SIG-M5 treated with dmso at 0.1 percent for 504 hours (cell line): Measurements from ENCODE around the gene CES5A.
"Not testable (repeated sequence)": the region's sequence is repeated elsewhere in the genome, so short reads cannot be mapped to it uniquely, and the experiment has no call there.

Source experiments
- DNase-seq: peaks from one replicate; lab custom pipeline; 2025; ENCODE audit not compliant: unreplicated experiment; lab: John Stamatoyannopoulos, UW

Gene CES5A, protein sequence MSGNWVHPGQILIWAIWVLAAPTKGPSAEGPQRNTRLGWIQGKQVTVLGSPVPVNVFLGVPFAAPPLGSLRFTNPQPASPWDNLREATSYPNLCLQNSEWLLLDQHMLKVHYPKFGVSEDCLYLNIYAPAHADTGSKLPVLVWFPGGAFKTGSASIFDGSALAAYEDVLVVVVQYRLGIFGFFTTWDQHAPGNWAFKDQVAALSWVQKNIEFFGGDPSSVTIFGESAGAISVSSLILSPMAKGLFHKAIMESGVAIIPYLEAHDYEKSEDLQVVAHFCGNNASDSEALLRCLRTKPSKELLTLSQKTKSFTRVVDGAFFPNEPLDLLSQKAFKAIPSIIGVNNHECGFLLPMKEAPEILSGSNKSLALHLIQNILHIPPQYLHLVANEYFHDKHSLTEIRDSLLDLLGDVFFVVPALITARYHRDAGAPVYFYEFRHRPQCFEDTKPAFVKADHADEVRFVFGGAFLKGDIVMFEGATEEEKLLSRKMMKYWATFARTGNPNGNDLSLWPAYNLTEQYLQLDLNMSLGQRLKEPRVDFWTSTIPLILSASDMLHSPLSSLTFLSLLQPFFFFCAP

DNA sequence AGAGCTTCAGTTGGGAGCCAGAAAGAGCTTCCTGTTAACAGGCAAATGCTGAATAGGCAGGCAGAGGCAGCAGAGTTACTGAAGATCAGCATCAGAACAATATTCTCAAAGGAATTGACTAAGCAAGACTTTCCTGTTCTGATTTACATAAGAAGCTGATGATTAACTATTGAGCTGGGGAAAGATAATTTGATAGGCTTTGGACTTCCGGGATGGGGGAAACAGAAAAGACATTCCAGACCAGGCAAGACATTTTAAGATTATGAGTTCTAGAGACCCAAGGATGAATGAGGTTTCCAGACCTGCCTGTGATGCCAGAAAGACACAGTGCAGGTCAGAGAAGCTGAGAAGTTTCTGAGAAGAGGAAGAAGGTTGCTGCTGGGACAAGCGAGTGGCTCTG is at the start of gene CES5A:
Gene CES5A, minus strand, starts transcription at position 101 of the 400 bp plus-strand sequence. CDS start 152 bp downstream, outside the sequence.
- DNase-seq, result no peak

GRCh38 chr16:55922662-55923061 is 47.5 kb upstream of the CES5A start:
- no peak for DNase-seq

GRCh38 chr16:55917373-55918160 is 42.4 kb upstream of the CES5A start:
- no peak for DNase-seq

GRCh38 chr16:55915096-55915827 is 40.1 kb upstream of the CES5A start:
- no peak for DNase-seq

DNA sequence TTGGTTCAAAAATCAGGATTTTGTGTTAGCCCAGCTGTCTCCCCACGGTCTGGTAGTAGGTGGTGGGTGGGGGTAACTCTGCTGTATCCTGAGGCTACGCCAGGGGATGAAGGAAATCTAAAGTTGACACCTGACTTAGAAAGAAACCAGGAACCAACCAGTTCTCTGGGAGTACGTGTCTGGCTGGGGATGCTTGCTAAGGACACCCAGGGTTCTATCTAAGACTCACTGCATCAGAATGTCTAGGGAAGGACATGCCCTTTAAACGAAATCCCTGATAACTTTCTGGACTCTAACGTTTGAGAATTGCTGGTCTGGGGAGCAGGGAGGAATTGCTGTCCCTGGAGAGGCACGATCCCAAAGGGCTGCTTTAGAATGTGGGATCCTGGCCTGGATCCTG is 39.2 kb upstream of the CES5A start:
- DNase-seq, result no peak

GRCh38 chr16:55913716-55914115 is 38.5 kb upstream of the CES5A start:
- no peak for DNase-seq

- DNase-seq, result not testable (repeated sequence)
Observed at GRCh38 chr16:55913121-55913520, 37.9 kb upstream of the CES5A start.

DNA sequence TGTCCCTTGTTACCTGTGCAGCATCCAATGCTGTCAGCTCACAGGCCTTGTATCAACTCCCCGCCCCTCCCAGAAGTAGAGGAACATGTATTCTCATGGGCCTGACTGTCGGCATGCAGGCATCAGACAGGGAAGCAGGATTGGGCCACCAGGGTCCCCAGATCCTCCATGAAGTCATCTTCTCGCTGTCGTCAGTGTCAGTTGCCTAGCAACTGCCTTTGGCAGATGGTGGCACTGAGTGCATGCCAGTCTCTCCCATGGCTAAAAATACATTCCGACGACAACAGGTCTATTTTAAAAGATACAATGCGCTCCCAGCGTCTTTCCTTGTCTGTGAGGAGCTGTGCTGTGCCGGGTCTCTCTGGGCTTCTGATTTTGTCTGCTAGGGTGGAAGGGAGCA is 36.8 kb upstream of the CES5A start:
- DNase-seq, result no peak

DNA sequence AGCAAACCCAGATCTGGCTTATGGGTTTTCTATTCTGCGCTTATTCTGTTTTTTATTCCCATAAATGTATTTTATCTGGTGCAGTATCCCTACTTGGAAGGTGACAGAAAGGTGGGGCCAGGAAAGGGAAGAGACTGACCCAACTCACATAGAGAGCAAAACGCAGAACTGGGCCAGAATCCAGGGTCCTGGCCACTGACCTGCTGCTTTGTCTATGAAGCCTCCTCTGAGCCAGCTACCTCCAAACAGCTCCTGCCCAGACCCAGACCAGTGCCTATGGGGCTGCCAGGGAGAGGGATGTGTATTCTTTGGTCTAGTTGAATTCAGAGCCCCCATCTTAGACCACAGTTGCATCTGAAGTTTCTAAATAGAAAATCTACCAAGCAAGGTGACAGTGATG is 36.4 kb upstream of the CES5A start:
- no peak for DNase-seq

DNA sequence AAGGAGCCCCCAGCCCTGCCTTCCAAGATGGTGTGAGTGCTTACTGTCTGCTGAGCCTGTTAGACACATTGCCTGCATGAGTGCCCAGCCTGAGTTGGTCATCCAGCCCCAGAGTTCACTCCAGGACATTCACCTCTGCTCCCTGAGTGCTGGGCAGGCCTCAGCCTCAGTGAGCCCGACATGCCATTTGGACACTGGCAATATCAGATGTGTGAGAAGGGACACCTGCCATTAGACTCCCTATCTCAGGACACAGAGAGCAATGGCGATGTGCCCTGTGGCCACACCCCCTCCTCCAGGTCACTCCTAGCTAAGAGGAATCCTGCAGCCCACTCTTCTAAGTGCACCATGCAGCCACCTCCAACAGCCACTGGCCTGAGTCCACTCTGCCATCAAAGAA is 34.7 kb upstream of the CES5A start:
- no peak for DNase-seq

GRCh38 chr16:55908641-55909040 is 33.5 kb upstream of the CES5A start:
- no peak for DNase-seq

- DNase-seq, result no peak
Observed at GRCh38 chr16:55907661-55908060, 32.5 kb upstream of the CES5A start.

DNA sequence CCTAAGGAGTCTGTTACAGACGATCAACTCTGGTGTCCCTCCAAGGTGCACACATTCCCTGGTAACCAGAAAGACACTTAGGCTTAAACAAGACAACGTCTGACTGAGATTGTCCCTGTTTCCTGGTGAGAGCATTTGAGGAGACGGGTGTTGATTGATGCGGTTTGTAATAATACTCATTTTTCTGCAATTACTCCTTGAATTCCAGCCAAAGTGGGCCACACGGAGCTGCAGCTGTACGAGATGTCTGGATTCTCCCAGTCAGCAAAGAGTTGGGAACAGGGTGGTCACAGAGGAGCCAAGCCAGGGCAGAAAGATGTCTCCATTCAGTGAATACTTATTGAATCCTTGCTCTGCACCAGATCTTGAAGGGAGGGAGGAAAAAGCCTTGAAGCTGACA is 30.9 kb upstream of the CES5A start:
- no peak for DNase-seq

DNA sequence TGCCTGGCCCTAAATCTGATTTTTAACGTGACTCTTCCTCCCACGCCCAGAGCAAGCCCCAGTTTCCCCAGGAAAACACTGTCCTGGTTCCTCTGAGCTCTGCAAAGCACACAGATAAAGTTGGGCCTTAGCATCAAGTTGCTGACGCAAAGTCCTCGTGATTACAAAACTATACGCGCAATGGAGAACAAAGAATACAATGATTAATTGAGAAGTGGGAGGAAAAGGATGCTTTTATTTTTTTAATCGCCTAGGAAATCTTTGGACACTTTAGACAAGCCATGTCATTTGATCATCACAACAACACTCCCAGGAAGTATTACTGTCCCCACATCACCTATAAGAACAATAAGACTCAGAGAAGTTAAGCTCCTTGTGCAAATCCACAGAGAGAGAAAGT is 30.5 kb upstream of the CES5A start:
- no peak for DNase-seq

DNA sequence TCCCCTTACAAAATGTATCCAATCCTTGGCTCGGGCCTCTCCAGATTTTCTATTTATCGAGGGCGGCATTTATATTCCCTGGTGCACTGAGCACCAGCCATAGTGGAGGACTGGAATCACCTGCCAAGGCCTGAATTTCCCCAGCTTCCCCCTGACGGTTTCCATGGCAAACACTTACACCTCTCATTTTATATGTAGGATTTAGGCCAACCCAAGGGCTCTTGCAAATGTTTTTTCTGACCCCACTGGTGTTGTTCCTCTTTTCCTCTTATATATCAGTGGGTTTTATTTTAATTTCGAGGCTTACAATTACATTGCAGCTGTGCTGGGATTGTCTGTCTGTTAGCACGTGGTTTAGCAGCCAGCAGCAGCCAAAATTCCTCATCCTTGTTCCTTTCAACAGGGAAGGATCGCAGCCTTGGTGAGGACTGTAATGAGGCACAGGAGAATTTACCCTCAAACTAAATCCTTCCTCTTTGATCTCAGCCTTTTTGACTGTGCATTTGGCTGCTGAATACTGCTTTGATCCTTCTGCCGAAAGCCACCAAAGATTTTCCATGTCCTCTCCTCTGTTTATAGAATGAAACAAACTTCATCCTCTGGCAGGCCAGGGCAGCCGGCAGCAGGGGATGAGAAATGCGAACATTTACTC is 26.5 kb upstream of the CES5A start:
- DNase-seq, result no peak

- no peak for DNase-seq
Observed at GRCh38 chr16:55900616-55901393, 25.6 kb upstream of the CES5A start.

GRCh38 chr16:55899857-55900256 is 24.7 kb upstream of the CES5A start:
- no peak for DNase-seq

GRCh38 chr16:55898592-55898991 is 23.4 kb upstream of the CES5A start:
- DNase-seq, result no peak

GRCh38 chr16:55892821-55893220 is 17.6 kb upstream of the CES5A start:
- DNase-seq, result no peak

- no peak for DNase-seq
Observed at GRCh38 chr16:55889518-55889917, 14.3 kb upstream of the CES5A start.
